Measurements from ENCODE around the gene PRTFDC1.

PRTFDC1 gene

GRCh38 chr10:24882047-24882698, 70.2 kb downstream of the PRTFDC1 start:
- DNase-seq (ENCODE audit: low read depth in 2 of 2, low spot score in 1 of 2): no peak

GRCh38 chr10:24879861-24880260, 72.5 kb downstream of the PRTFDC1 start:
- DNase-seq (ENCODE audit: low read depth in 2 of 2, low spot score in 1 of 2): no peak

- no peak for DNase-seq (ENCODE audit: low read depth in 2 of 2, low spot score in 1 of 2)
These were observed 78.3 kb downstream of the PRTFDC1 start for GRCh38 chr10:24874133-24874532.

GRCh38 chr10:24873281-24873683, 79.1 kb downstream of the PRTFDC1 start:
- DNase-seq (ENCODE audit: low read depth in 2 of 2, low spot score in 1 of 2): no peak

- no peak for DNase-seq (ENCODE audit: low read depth in 2 of 2, low spot score in 1 of 2)
These were observed 79.6 kb downstream of the PRTFDC1 start for GRCh38 chr10:24872790-24873182.

GRCh38 chr10:24872049-24872789, 80.2 kb downstream of the PRTFDC1 start:
- DNase-seq (ENCODE audit: low read depth in 2 of 2, low spot score in 1 of 2): no peak

- DNase-seq (ENCODE audit: low read depth in 2 of 2, low spot score in 1 of 2): no peak
These were observed 81.1 kb downstream of the PRTFDC1 start for GRCh38 chr10:24871011-24871935.

- no peak for DNase-seq (ENCODE audit: low read depth in 2 of 2, low spot score in 1 of 2)
These were observed 82.9 kb downstream of the PRTFDC1 start for GRCh38 chr10:24869354-24870015.

GRCh38 chr10:24866604-24867583, 85.5 kb downstream of the PRTFDC1 start:
- no peak for DNase-seq (ENCODE audit: low read depth in 2 of 2, low spot score in 1 of 2)

GRCh38 chr10:24865783-24866182, 86.6 kb downstream of the PRTFDC1 start:
- DNase-seq (ENCODE audit: low read depth in 2 of 2, low spot score in 1 of 2): no peak

- no peak for DNase-seq (ENCODE audit: low read depth in 2 of 2, low spot score in 1 of 2)
These were observed 89.8 kb downstream of the PRTFDC1 start for GRCh38 chr10:24862589-24862988.

- DNase-seq (ENCODE audit: low read depth in 2 of 2, low spot score in 1 of 2): no peak
These were observed 93.8 kb downstream of the PRTFDC1 start for GRCh38 chr10:24858288-24859270.

GRCh38 chr10:24857031-24857725, 95.2 kb downstream of the PRTFDC1 start:
- DNase-seq (ENCODE audit: low read depth in 2 of 2, low spot score in 1 of 2): no peak

GRCh38 chr10:24854256-24854655, 98.2 kb downstream of the PRTFDC1 start:
- DNase-seq (ENCODE audit: low read depth in 2 of 2, low spot score in 1 of 2): no peak

GRCh38 chr10:24853661-24854060, 98.7 kb downstream of the PRTFDC1 start:
- no peak for DNase-seq (ENCODE audit: low read depth in 2 of 2, low spot score in 1 of 2)

GRCh38 chr10:24851629-24852028, 100.8 kb downstream of the PRTFDC1 start:
- DNase-seq (ENCODE audit: low read depth in 2 of 2, low spot score in 1 of 2): no peak

- no peak for DNase-seq (ENCODE audit: low read depth in 2 of 2, low spot score in 1 of 2)
These were observed 101.6 kb downstream of the PRTFDC1 start for GRCh38 chr10:24850727-24851296.
